Measurements from ENCODE around the gene RNF217. TPM values are rescaled to one million over a fixed set of nuclear protein-coding genes. Genes with fewer than 3 reads are reported as not detected.

The RNF217 gene
- total and polyA plus RNA-seq, 2 of the 8 experiments (the other 6 are each of a cell fraction or from before 2014, with no cell fraction given), result 2.0 to 8.9 TPM

- TF ChIP-seq EZH2 (IDR thresholded peaks at IDR 0.05; ENCODE audit: low read depth, low read length, severe bottlenecking) (no peak), BRCA1 (IDR thresholded peaks at IDR 0.05; ENCODE audit: low read depth, low read length) (no peak), KDM5A (IDR thresholded peaks at IDR 0.05; ENCODE audit: low read length) (no peak)
Observed at GRCh38 chr6:124968401-124968800, 6.2 kb downstream of the RNF217 start (continued).

Data from H1 (cell line).